ENCODE measurements around the gene PDCD1.

The PDCD1 gene

DNA sequence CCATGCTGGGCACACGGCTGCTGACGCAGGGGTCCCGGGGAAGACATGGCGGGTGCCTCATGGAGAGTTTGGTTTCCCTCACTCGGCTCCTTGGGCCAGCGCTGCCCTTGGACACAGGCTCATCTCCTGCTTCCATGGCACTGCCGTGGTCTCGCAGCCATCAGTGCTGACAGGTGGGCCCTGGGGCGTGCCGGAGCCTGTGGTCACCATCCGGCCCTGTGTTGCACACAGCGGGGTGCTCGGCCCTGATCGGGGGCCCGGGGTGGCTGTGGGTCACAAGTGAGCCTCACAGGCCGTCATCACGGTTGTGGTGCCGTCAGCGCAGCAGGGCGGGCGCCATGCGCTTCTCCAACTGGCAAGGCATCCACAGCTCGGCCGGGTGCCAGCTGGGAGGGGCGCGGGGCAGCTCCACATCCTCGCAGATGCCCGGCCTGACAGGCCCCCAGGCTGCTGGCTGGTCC lies 11.4 kb upstream of the PDCD1 start:
- no peak for DNase-seq (ENCODE audit: extremely low read depth, low read depth)
- H3K4me3 ChIP-seq (replicated peaks; ENCODE audit: low read depth, low read length) = no peak overlapping the region
- TF ChIP-seq, protein P1, sequence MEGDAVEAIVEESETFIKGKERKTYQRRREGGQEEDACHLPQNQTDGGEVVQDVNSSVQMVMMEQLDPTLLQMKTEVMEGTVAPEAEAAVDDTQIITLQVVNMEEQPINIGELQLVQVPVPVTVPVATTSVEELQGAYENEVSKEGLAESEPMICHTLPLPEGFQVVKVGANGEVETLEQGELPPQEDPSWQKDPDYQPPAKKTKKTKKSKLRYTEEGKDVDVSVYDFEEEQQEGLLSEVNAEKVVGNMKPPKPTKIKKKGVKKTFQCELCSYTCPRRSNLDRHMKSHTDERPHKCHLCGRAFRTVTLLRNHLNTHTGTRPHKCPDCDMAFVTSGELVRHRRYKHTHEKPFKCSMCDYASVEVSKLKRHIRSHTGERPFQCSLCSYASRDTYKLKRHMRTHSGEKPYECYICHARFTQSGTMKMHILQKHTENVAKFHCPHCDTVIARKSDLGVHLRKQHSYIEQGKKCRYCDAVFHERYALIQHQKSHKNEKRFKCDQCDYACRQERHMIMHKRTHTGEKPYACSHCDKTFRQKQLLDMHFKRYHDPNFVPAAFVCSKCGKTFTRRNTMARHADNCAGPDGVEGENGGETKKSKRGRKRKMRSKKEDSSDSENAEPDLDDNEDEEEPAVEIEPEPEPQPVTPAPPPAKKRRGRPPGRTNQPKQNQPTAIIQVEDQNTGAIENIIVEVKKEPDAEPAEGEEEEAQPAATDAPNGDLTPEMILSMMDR (IDR thresholded peaks at IDR 0.05; ENCODE audit: low read depth, low read length, missing control alignments) = no peak

DNA sequence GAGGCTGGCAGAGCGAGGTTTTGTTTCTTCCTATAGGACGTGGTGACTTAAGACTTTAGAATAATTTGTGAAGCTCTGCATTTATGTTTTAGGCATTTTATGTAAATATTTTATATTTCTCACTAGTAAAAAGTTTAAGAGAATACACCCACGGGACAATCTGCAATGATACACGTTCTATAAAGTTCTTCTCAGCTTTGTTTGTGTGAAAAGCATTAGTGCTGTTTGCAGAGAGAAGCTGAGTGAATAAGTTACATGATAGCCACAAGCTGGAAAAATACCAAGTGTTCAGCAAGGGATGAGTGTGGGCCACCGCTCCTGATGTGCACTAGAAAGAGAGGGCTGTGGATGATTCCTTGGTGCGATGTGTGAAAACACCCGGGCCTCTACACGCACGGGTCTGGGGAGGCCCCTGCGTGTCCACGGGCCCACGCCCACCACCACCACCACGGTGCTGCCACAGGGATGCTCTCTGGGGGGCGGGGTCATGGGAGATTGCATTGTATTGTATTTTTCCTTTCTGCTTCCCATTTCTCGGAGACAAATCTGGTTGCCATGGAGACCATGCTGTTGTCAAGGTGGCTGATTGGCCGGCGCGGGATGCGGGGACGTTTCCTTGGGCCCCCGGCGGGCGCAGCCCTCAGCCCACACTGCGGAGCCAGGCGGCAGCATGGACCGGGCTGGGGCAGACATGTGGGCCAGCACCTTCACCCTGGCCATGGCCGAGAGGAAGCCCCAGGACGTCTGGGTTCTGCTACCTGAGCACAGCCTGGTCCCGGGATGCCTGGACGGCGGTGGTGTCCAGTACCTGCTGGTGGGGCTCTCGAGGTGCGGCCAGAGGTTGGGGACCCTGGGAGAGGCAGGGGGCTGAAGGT lies 10.6 kb upstream of the PDCD1 start, which contains the start of gene RTP5:
RTP5 (plus strand) TSS at position 643 of the 875 bp plus-strand sequence; CDS start at position 671, 28 bp downstream.
- H3K4me3 ChIP-seq (replicated peaks; ENCODE audit: low read depth, low read length) = no peak within 1 kb of the TSS
- TF ChIP-seq, protein P1 (IDR thresholded peaks at IDR 0.05; ENCODE audit: low read depth, low read length, missing control alignments) = no peak
- no peak for DNase-seq (ENCODE audit: extremely low read depth, low read depth)

DNA sequence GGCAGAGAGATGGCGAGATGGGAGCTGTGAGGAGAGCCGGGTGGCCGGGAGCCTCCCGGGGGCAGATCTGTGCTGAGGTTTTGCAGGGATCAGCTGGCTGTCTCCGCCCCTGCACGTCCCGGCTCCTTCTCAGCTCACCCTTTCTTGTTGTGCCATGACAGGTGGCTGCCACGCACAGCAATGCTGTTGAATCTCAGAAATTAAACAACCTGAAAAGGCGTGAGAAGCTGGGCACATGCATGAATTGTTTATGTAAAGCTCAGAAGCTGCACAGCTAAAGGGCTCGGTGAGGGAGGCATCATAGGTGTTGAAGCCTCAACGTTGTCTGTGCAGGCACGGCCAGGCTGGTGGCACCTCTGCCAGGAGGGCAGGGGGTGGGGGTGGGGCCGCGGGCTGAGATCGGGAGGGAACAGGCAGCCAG lies 10.0 kb upstream of the PDCD1 start:
- DNase-seq (ENCODE audit: extremely low read depth, low read depth) = no peak
- TF ChIP-seq, protein P1 (IDR thresholded peaks at IDR 0.05; ENCODE audit: low read depth, low read length, missing control alignments) = no peak
- H3K4me3 ChIP-seq (replicated peaks; ENCODE audit: low read depth, low read length) = no peak overlapping the region

DNA sequence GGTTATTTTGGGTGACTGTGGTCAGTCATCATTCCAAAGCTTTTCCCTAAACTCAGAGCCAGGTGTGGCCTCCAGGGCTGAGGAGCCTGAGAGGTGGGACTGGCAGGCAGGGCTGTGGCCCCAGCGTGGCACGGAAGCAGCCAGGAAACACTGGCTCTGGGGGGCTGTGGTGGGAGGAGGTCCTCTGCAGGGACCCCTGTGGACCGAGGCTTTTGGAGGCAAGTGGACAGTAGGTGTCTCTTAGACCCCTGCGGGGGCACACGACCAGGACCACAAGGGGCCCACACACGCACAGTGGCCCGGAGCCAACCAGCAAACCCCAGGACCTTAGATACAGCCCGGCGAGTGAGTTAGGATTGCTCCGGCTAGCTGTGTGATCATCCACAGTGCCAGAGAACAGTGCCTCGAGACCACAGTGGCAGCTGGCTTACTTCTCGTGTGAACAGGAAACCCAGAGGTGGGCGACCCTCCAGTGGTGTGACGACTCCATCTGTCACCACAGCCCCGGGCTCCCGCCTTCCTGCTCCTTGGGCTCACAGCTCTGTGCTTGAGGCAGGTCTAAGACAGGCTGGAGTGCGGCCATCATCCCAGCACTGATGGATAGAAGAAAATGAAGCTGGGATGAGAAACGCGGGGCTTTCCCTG lies 9.2 kb upstream of the PDCD1 start:
- no peak for DNase-seq (ENCODE audit: extremely low read depth, low read depth)
- TF ChIP-seq, protein P1 (IDR thresholded peaks at IDR 0.05; ENCODE audit: low read depth, low read length, missing control alignments) = no peak
- H3K4me3 ChIP-seq (replicated peaks; ENCODE audit: low read depth, low read length) = no peak overlapping the region

DNA sequence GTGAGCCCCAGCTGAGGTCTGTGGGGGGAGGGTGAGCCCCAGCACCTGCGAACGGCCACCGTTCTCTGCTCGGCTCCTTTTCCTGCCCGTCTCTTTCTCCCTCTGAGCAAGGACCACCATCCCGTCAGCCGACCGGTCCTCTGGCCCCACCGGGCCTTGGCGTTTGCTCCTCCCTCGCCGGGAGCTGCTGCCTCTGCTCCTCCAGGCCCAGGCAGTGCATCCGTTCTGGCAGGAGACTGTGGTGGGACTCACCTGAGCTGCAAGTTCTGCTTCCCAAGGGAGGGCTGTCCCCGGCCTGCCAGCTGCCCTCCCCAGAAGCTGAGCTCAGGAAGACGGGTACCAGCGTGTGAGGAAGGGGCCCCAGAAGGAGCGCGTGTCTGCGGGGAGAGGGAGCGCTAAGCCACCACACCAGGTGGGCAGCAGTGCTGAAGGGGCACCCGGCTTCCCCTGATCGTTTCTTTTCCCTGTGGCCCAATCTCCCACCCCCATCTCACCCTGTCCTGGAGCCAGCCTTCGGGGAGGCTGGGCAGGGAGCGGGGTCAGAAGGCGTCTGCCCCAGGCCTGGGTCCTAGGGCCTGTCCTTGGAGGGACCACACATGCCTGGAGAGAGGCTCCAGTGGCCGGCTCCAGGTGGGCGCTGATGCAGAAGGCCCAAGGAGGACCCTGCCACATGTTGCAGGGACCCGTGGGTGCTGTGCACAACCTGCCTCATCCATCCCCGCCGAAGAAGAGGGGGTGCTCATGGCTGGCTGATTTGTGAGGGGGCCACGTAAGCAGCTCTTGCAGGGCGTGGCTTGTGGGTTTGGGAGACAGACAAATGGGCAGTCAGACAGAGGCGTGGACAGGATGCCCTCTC lies 8.3 kb upstream of the PDCD1 start:
- H3K4me3 ChIP-seq (replicated peaks; ENCODE audit: low read depth, low read length) = no peak overlapping the region
- TF ChIP-seq, protein P1 (IDR thresholded peaks at IDR 0.05; ENCODE audit: low read depth, low read length, missing control alignments) = no peak
- no peak for DNase-seq (ENCODE audit: extremely low read depth, low read depth)

Measured in HFF-Myc (cell line).